ENCODE measurements around the gene ZNF862.
"Not testable (repeated sequence)": the region's sequence is repeated elsewhere in the genome, so short reads cannot be mapped to it uniquely, and the experiment has no call there.

- TF ChIP-seq CTCF (IDR thresholded peaks at IDR 0.05; ENCODE audit: extremely low read depth in 1 of 2, insufficient read depth in 1 of 2, low read depth in 1 of 2, low read length in 2 of 2); EZH2 (IDR thresholded peaks at IDR 0.05; ENCODE audit: borderline replicate concordance, low read depth, low read length, severe bottlenecking); MAX (IDR thresholded peaks at IDR 0.05; ENCODE audit: insufficient read depth, insufficient read length): not testable (repeated sequence)
These were observed 74.0 kb downstream of the ZNF862 start for GRCh38 chr7:149912126-149912525.

Measured in endothelial cell of umbilical vein (primary cell).